Measurements from ENCODE around the gene HSD17B11.
"Not testable (repeated sequence)": the region's sequence is repeated elsewhere in the genome, so short reads cannot be mapped to it uniquely, and the experiment has no call there.

Gene HSD17B11

DNA sequence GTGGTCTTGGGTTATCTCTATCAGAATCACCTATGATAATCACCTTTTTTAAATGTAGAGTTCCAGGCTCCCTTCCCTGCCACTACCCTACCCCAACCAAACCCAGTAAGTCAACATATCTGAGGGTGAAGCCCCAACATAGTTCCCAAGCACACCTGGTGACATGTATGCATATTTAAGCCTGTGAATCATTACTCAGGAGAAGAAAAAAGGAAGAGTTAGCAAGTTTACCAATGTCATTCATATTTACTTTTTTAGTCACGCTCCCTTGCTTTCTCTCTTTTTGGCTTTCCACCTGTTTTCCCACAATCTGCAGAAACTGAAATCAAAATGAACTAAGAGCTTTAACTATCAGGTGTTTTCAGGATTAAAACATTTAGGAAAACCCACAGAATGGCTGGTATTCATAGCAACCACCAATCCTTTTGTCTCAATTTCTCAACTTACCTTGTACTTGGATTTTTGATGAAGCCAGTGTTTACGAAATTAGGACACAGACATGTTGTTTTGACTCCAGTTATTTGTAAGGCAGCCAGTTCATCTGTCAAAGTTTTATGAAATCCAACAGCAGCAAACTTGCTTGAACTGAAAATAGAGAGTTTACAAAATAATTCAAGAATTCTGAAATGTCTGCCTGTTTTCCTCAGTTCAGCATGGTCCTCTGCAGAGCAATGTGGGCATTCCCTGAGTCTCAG is 34.0 kb downstream of the HSD17B11 start:
- no peak for DNase-seq

DNA sequence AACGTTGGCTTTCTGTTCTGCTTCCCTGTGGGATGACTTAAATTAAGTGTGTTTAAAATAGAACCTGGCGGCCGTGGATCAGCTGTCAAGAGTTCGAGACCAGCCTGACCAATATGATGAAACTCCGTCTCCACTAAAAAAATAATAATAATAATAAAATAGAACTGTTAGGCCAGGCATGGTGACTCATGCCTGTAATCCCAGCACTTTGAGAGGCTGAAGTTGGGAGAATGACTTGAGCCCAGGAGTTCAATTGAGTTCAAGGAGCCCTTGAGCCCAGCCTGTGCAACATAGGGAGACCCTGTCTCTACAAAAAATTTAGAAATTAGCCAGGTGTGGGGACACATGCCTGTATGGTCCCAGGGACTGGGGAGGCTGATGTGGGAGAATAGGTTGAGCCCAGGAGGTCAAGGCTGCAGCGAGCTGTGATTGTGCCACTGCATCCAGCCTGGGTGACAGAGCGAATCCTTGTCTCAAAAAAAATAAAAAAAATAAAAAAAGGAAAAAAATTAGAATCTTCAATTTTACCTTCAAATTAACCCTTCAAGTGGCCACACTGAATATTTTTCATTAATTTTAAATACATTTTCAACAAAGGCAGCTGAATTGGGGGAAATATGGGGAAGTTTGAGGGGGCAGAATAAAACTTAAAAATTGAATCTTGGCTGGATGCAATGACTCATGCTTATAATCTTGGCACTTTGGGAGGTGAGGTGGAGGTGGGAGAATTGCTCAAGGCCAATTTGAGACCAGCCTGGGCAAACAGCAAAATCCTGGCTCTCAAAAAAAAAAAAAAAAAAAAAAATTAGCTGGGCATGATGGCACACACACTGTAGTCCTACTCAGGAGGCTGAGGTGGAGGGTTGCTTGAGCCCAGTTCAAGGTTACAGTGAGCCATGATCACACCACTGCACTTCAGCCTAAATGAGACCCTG is 36.6 kb downstream of the HSD17B11 start:
- no peak for DNase-seq

DNA sequence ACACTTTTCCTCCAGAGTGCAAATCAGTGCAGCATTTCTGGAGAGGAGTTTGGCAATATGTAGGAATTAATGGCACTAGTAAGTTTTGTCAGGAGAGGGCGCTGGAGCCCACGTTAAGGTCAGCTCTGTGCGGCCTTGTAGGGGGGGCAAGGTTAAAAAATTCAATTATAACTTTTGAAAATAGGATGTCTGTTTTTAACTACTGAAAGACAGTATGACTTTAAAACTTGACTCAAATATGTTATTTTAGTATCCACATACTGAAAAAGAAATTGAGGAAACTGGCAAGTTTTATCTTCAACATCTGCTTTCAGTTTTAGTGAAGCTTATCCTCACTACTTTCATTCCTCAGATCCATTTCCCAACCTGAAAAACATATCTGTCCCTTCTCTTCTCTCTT is 37.4 kb downstream of the HSD17B11 start:
- no peak for DNase-seq

DNA sequence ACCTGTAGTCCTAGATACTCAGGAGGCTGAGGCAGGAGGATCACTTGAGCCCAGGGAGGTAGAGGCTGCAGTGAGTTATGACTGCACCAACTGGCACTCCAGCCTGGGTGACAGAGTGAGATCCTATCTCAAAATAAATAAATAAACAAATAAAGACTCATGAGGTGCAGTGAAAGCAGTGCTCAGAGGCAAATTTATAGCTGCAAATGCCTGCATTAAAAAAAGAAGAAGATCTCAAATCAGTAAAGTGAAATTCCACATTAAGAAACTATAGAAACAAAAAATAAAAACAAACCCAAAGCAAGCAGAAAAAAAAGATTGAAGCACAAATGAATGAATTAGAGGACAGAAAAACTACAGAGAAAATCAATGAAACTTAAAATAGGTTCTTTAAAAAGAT is 45.8 kb downstream of the HSD17B11 start:
- DNase-seq, result no peak

DNA sequence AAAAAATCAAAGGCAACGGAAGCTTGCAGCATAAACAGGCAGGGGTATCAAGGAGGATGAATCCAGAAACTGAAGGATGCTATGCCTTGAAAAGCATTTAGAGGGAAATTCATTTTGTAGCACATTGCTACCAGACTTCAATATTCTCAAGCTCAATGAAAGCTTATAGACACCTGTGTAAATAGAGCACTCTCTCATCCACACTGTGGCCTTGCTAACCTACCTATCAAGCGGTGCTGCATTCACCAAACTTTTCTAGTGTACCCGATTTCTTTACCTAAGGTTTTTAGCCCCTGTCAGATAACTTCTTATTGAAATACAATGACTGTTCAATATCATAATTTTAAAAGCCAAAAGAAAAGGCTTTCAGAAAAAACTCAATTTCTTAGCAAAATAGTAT is 48.1 kb downstream of the HSD17B11 start:
- DNase-seq, result no peak

DNA sequence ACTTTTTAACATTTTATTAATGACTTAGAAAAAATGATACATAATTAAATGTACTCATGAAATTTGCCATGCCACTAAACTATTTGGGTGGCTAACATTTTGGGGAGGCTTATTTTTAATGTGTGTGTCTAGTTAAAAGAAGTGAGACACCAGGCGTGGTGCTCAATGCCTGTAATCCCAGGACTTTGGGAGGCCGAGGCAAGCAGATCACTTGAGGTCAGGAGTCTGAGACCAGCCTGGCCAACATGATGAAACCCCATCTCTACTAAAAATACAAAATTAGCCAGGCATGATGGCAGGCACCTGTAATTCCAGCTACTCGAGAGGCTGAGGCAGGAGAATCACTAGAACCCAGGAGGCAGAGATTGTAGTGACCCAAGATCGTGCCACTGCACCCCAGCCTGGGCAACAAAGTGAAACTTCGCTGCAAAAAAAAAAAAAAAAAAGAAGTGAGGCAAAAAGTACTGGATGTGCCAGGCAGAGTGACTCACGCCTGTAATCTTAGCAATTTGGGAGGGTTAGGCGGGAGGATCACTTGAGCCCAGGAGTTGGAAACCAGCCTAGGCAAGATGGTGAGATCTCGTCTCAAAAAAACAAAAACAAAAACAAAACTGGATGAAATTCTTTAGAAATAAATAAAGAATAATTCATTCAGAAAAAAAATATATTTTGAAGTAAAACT is 48.9 kb downstream of the HSD17B11 start:
- not testable (repeated sequence) for DNase-seq

DNA sequence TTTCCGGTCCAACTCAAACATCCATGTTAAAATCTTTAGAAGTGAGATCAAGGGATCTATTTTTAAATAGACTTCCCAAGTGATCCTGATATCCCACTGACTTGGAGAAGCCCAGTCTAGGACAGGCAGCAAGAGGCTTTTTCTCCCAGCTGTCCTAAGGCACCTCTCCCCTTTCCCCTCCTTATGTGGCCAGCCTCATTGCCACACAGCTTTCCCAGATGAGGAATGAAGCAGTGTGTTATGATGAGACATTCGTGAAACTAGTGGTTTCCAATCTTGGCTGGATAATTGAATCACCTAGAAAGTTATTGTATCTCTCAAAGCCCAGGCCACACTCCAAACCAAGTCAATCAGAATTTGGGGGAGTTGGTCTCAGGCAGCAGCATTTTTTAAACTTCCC is 51.5 kb downstream of the HSD17B11 start:
- DNase-seq, result no peak

DNA sequence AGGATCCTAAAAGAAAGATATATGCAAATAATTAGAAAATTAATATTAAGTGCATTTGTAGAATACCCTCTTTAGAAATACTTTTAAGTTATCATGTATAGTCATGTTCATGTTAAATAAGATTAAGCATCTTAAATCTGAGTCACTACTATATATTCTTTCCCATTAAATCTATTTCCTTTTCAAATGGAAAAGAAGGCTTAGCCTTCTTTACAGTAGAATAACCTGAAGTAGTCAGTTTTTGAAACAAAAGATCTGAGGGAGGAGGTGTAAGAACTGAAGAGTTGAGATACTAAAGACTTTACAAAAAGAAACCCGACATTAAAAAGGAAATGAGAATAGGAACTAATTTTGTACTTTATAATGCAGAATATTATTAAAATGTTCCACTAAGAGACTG is 53.6 kb downstream of the HSD17B11 start:
- no peak for DNase-seq

DNA sequence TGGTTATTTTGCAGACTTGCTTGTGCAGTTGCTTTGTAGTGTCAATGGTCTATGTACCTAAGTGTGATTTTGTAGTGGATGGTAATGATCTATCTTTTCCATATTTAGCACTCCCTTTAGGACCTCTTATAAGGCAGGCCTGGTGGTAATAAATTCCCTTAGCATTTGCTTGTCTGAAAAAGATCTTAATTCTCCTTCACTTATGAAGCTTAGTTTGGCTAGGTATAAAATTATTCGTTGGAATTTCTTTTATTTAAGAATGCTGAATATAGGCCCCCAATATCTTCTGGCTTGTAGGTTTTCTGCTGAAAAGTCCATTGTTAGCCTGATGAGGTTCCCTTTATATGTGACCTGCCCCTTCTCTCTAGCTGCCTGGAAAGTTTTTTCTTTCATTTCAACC is 57.7 kb downstream of the HSD17B11 start:
- no peak for DNase-seq

DNA sequence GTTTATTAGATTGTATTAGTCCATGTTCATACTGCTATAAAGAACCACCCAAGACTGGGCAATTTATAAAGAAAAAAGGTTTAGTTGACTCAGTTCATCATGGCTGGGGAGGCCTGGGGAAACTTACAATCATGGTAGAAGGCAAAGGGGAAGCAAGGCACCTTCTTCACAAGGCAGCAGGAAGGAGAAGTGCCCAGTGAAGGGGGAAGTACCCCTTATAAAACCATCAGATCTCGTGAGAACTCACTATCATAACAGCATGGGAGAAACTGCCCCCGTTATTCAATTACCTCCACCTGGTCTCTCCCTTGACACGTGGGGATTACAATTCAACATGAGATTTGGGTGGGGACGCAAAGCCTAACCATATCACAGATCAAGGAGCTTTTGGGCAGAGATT is 60.2 kb downstream of the HSD17B11 start:
- DNase-seq, result no peak

DNA sequence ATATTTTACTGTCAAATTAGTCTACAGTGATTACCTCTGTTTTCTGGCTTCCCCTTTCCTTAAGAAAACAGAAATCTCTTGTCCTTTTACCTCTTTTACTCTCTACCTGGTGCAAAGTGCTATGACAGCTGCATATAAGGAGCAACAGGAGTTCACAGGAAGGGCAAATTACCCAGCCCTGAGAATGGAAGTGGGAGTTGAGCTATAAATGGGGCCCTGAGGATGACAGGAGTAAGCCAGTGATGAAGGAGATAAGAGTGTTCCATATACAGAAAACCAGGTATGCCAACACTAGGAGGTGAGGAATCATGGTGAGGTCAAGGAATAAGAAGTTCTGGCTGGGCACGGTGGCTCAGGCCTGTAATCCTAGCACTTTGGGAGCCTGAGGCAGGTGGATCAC is 63.9 kb downstream of the HSD17B11 start:
- no peak for DNase-seq

DNA sequence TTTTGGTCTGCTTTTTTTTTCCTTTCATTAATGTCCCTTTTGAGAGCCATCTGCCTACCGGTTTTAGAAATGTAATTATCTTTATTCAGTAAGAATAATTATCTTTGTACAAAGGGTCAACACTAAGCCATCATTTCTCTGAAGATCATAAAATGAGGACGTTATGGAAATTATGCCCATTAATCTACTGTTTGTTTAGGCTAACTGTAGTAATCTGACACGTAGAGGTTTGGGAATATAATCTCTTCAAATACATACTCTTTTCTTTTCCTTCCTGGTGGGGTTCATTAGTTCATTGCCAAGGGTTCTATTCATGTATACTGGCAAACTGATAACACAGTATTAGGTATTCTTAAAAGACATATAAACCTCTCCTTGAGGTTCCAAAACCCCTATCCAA is 64.5 kb downstream of the HSD17B11 start:
- DNase-seq, result no peak

DNA sequence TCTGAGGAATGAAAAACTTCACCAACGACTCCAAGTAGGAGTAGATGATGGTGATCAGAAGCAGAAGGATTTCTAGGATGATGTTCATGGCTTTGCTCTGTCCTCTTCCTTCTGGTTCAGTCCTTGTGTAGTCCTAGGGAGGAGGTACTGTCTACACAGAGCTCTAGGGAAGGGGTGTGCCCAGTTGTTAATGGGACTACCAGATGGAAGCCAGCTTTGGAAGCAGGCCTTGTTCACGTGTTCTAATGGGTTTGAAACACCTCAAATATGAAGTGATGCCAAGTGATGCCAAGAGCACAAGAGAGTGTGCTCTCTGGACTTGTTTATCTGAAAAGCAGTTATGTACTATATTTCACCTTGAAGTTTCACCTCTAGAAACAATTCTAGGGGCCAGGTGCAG is 68.2 kb downstream of the HSD17B11 start, which contains the start of gene HSD17B13:
HSD17B13 (minus strand) TSS at position 129 of the 400 bp plus-strand sequence; CDS start at position 88, 41 bp downstream.
- no peak for DNase-seq

DNA sequence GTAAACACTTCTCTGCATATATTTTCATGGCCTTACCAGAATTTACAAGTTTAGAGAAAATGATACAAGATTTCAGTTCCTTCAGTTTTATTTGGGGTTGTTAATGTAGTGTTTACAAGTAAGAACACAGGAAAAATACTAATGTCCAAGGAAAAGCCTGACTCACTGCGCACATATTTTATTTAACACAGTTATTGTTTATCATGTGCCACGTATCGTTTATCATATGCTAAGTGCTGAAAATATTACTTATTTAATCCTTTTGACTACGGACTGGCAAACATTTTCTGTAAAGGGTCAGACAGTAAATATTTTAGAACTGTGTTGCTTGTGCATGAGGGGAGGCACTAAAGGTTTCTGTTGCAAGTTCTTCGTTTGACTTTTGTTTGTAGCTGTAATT is 69.1 kb downstream of the HSD17B11 start:
- DNase-seq, result no peak

DNA sequence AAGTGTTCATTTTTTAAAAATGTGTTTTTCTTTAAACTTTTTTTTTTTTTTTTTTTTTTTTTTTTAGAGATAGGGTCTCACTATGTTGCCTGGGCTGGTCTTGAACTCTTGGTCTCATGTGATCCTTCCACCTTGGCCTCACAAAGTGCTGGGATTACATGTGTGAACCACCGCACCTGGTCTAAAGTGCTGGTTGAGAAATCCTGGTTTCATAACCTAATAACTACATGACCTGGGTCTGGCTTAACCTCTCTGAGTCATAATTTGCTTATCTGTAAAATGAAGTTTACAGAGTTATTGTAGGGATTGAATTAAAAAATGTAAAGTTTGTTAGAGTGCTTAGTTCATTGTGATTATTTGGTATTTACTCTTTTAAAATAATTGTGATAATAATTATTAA is 73.5 kb downstream of the HSD17B11 start:
- no peak for DNase-seq

DNA sequence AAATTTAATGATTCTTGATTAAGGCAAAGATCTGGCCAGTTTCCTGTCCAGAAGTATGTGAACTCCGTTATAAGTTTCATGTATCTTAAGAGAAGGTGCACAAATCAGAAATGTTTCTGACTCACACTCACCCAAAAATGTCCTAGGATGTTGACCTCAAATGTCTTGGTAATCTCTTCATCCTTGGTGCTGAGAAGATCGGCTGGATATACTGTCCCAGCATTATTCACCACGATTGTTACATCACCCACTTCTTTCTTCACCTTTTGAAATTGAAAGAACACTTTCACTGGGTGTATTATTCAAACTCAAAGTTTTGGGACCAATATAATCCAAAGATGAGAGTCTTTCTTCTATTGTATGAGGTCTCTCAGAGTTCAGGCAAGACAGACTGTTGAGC is 74.0 kb downstream of the HSD17B11 start:
- no peak for DNase-seq

DNA sequence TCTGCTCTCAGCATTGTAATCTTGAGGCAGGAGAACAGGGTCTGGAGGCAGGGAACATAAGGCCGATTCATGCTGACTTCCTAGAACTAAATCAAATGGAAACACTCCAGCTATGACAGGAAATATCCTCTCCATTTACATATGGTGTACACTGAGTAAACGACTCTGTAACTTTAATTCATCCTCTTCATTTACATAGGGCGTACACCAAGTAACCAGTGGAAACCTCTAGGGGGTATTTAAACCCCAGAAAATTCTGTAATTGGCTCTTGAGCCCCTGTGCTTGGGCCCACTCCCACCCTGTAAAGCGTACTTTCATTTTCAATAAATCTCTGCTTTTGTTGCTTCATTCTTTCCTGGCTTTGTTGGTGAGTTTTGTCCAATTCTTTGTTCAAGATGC is 76.0 kb downstream of the HSD17B11 start:
- DNase-seq, result not testable (repeated sequence)

DNA sequence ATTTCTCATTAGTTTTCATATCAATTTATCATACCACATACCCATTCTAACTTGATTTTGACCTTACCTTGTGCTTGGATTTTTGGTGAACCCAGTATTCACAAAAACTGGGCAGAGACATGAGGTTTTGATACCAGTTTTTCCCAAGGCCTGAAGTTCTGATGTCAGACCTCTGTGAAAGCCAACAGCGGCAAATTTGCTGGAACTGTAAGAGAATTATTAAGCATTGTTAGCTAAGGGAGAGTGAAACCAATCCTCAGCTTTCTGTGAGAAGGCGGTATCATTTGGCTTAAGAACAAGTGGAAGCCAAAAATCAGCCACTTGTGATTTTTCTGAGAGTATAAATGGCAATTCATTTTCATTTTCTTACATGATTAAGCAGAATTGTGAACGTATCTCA is 77.2 kb downstream of the HSD17B11 start:
- no peak for DNase-seq

DNA sequence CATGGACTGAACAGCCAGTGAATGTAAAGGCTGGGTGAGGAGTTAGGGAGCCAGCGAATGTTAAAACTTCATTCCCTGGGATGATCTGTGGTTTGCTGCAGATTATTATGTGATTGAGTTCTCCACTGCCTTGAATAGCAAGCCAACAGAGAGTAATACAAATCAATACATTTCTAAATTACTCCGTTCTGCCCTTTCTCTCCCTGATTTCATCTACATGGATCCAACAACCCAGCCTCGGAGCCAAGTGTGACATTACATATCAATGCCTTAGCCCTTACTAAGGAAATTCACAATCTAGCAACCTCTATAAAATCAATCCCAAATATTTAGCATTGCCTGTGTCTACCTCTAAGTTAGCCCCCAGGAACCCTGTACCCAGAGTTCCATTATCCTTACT is 79.3 kb downstream of the HSD17B11 start:
- DNase-seq, result no peak

DNA sequence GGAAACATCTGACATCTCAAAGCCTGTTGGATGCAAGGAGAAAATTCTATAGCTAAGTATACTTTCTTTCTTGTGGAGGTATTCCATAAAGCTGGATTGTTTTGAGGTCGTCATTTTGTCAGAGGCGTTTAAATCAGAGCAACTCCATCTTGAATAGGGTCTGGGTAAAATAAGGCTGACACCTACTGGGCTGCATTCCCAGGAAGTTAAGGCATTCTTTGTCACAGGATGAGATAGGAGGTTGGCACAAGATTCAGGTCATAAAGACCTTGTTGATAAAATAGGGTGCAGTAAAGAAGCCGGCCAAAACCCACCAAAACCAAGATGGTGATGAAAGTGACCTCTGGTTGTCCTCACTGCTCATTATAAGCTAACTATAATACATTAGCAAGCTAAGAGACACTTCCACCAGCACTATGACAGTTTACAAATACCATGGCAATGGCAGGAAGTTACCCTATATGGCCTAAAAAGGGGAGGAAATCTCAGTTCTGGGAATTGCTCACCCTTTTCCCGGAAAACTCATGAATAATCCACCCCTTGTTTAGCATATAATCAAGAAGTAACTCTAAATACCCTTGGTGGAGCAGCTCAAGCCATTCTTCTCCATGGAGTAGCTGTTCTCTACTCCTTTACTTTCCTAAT is 80.2 kb downstream of the HSD17B11 start:
- DNase-seq, result no peak

DNA sequence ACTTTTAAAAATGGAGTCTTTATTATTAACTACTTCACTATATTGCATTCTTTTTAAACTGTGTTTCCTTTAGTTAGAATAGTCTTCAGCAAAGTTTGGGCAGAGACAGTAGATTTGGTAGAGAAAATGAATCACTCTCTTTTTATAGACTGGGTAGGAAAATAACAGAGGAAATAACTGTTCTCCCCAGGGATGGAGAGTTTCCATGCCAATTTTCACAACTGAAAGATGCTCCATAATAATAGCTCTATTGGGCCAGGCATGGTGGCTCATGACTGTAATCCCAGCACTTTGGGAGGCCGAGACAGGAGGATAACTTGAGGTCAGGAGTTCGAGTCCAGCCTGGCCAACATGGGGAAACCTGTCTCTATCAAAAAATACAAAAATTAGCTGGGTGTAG is 81.4 kb downstream of the HSD17B11 start:
- no peak for DNase-seq

DNA sequence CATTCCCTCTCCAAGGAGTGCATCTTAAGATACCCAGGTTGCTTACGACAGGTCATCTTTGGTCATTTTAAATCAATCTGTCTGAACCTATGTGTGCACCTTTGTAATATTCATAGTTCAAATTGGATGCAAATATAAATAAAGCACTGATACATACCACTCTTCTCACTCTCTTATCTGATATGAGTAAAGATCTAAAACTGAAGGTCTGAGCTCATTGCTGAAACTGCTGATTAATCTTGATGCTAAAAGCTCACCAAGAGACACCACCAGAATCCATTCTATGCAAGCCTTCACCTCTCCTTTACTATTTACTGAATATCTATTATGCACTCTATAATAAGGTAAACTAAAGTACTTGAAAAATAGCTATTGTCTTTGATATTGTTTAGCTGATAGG is 84.9 kb downstream of the HSD17B11 start:
- DNase-seq, result no peak

DNA sequence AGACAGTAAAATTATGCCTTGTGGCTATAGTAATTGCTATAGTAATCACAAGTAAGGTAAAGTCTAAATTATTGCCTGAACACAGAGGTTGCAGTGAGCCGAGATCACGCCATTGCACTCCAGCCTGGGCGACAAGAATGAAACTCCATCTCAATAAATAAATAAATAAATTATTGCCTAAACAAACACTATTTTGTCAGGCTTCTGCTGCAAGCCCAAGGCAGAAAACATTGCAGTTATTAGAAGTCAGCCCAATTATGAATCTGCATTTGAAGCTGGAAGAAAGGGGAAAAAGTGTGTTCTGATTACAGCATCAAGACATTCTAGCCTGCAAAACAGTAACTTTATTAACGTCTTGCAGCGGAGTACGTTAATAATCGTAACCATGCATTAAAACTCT is 85.4 kb downstream of the HSD17B11 start:
- DNase-seq, result no peak

Data from KG1 (cell line).